Subcutaneous adipose tissue (tissue), 4 donors: ENCODE measurements around the gene STN1. TPM values are rescaled to one million over a fixed set of nuclear protein-coding genes. Genes with fewer than 3 reads are reported as not detected.

ENCODE experiments used
- CTCF ChIP-seq: fragments of 450-650 bp; IDR thresholded peaks from one replicate; pipeline ENCODE4 v1.5.1; 2016; ENCODE audit warnings: low read depth, mild to moderate bottlenecking, control low read depth, antibody characterized with exemption, moderate library complexity
- total RNA-seq, 4 donors: library from RNA; depleted of rRNA; stranded (reverse); fragments of >200 nt; gene quantifications; one replicate each; pipeline ENCODE4 v1.1.0, GENCODE V29; 2016

STN1 gene
- total RNA-seq, 4 donors from 2014 or later: 16.6 to 28.4 (median 24.7) TPM

GRCh38 chr10:103930449-103930848 is 12.5 kb upstream of the STN1 start:
- TF ChIP-seq CTCF: no peak

DNA sequence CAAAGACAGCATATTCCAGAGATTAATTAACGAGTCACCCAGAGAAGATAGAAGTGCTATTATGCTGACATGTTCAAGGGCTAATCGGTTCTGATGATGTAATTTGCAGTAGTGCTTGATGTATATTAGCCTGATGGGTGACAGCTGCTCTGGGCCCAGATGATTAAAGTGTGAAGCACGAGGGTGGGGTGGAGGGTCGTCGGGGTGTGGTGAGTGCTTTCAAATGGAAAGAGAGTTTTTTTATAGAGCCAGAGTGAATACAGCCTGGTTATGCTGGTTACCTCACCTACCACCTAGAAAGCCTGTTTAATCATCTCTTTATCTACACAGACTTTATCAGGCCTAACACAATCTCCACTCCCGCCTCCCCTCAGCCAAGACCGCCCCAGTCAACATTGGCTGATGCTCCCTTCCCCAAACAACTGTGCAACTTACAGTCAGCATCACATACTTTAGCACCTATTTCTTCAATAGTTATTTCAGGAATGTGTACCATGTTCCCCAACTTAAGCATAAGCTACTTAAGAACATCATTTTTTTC is 11.5 kb upstream of the STN1 start:
- no peak for TF ChIP-seq CTCF

- no peak for TF ChIP-seq CTCF
These were observed 10.8 kb upstream of the STN1 start for GRCh38 chr10:103928784-103929183.

GRCh38 chr10:103926722-103927319 is 8.8 kb upstream of the STN1 start:
- no peak for TF ChIP-seq CTCF

GRCh38 chr10:103925591-103925990 is 7.6 kb upstream of the STN1 start:
- TF ChIP-seq CTCF: no peak

DNA sequence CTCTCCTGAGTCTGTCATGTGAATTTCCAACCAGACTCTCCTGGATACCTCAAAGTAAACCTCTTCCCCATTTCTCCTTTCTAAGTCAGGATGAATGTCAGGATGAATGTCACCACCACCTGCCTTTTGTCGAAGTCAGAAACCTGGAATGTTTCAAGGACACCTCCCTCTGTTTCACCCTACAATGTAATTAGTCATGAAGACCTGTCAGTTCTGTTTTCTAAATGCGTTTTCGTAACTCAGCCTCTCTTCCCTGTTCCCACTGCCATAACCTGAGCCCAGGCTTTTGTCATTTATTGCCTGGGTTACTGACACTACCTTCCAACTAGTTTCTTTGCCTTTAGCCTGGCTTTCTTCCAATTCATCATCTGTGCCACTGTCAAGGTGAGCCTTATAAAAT is 5.5 kb upstream of the STN1 start:
- no peak for TF ChIP-seq CTCF

DNA sequence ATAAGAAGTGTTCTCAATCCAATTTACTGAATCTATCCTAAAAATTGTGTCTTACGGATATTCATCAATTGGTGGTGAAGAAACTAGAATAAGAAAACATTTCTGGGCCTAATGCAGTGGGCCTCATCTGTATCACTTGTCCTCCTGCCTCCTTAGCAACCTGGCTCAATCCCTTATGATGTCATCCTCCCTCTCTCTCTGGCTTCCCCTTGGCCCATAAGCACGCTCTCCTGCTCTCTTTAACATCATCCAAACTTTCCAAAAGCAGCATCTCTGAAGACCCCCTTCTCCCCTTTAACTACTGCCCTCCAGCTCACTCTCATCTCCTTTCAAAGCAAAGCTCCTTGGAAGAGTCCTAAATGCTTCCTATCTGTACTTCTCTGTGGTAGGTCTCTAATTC is 4.7 kb upstream of the STN1 start:
- TF ChIP-seq CTCF: no peak
